Stimulated activated CD4-positive, alpha-beta T cell treated with anti-CD3 and anti-CD28 coated beads, Interleukin-15, amount 100 ng/mL, for 1 hour (primary cell): ENCODE measurements around the gene UTF1.
"Not testable (repeated sequence)": the region's sequence is repeated elsewhere in the genome, so short reads cannot be mapped to it uniquely, and the experiment has no call there.

Source experiments
- DNase-seq, 2 donors: peaks; one replicate each; pipeline ENCODE4 v3.0.0-alpha.2; 2020; ENCODE audit warnings: low read depth in 1 of 2, low spot score in 1 of 2

The UTF1 gene

GRCh38 chr10:133227256-133227655 lies 2.8 kb upstream of the UTF1 start:
- DNase-seq: no peak

GRCh38 chr10:133229265-133230043 lies 563 bp upstream of the UTF1 start:
- DNase-seq: no peak

- no peak for DNase-seq
Measured at GRCh38 chr10:133230387-133231195, 574 bp downstream of the UTF1 start.

- DNase-seq: no peak
Measured at GRCh38 chr10:133231244-133231945, 1.4 kb downstream of the UTF1 start.

- no peak for DNase-seq
Measured at GRCh38 chr10:133231946-133232574, 2.0 kb downstream of the UTF1 start.

GRCh38 chr10:133234796-133235195 lies 4.8 kb downstream of the UTF1 start:
- DNase-seq: not testable (repeated sequence)

- no peak for DNase-seq
Measured at GRCh38 chr10:133235265-133235855, 5.3 kb downstream of the UTF1 start.

- DNase-seq: no peak
Measured at GRCh38 chr10:133235932-133236331, 5.9 kb downstream of the UTF1 start.

- DNase-seq: no peak
Measured at GRCh38 chr10:133236401-133237240, 6.6 kb downstream of the UTF1 start.

GRCh38 chr10:133237241-133237587 lies 7.2 kb downstream of the UTF1 start:
- DNase-seq: no peak

- DNase-seq: no peak
Measured at GRCh38 chr10:133237588-133238465, 7.8 kb downstream of the UTF1 start, which contains the start of gene VENTX. VENTX (plus strand) TSS chr10:133237855; CDS start chr10:133237915, 60 bp downstream.

- no peak for DNase-seq
Measured at GRCh38 chr10:133238466-133238804, 8.4 kb downstream of the UTF1 start.

- no peak for DNase-seq
Measured at GRCh38 chr10:133239990-133240389, 10.0 kb downstream of the UTF1 start.

GRCh38 chr10:133241501-133242205 lies 11.6 kb downstream of the UTF1 start:
- no peak for DNase-seq

GRCh38 chr10:133242611-133243356 lies 12.8 kb downstream of the UTF1 start:
- no peak for DNase-seq

GRCh38 chr10:133243593-133243992 lies 13.6 kb downstream of the UTF1 start:
- no peak for DNase-seq

- DNase-seq: no peak
Measured at GRCh38 chr10:133245439-133246235, 15.6 kb downstream of the UTF1 start.
